DMS114 treated with DMSO at 0.1 percent for 48 hours (cell line): ENCODE measurements around the gene CCDC171.
"Not testable (repeated sequence)": the region's sequence is repeated elsewhere in the genome, so short reads cannot be mapped to it uniquely, and the experiment has no call there.

Experiments
- DNase-seq: peaks from one replicate; lab custom pipeline; 2025; ENCODE audit not compliant: unreplicated experiment; lab: John Stamatoyannopoulos, UW

The CCDC171 gene

DNA sequence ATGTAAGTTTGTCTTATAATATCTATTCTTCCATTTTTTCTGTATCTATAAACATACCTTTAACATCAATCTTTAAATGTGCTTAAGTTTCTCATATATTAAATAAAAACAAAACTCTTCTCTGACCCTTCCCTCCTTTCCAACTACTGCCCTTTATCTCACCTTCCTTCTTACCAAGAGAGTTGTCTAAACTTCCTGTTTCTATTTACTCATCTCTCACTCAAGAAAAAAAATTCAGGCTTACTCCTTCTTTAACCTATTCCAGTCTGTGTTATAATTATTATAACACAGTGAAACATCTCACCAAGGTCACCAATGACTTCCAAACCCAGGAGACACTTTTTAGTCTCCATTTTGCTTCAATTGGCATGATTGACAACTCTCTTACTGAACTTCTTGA, 140.9 kb downstream of the CCDC171 start:
- no peak for DNase-seq

DNA sequence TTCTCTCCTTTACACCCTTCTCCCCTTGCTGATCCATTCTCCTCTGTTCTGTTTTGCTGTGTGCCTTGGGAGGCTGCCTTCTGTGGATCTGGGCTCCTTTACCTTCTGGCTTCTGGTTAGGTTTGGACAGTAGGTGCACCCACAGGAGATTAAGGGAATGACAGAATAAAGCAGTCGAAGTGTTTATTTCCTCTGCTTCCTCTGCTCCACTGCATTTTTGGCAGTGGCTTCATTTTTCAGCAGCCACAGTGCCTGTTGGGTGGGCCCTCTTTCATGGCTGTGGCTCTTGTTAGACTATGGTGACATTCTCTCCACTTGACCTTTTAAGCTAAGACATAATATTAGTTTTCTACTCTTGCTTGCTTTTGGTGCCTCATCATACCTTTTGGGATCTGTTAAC, 144.1 kb downstream of the CCDC171 start:
- no peak for DNase-seq

GRCh38 chr9:15697446-15697851, 144.6 kb downstream of the CCDC171 start:
- DNase-seq = no peak

DNA sequence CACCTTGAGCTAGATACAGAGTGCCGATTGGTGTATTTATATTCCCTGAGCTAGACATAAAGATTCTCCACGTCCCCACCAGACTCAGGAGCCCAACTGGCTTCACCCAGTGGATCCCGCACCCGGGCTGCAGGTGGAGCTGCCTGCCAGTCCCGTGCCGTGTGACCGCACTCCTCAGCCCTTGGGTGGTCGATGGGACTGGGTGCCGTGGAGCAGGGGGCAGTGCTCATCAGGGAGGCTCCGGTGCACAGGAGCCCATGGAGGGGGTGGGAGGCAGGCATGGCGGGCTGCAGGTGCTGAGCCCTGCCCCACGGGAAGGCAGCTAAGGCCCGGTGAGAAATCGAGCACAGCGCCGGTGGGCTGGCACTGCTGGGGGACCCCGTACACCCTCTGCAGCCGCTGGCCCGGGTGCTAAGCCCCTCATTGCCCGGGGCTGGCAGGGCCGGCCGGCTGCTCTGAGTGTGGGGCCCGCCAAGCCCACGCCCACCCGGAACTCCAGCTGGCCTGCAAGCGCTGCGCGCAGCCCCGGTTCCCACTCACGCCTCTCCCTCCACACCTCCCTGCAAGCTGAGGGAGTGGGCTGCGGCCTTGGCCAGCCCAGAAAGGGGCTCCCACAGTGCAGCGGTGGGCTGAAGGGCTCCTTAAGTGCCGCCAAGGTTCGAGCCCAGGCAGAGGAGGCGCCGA, 147.2 kb downstream of the CCDC171 start:
- not testable (repeated sequence) for DNase-seq

- DNase-seq = no peak
Observed at GRCh38 chr9:15707000-15707399, 154.2 kb downstream of the CCDC171 start.

- no peak for DNase-seq
Observed at GRCh38 chr9:15711531-15711930, 158.7 kb downstream of the CCDC171 start.

- no peak for DNase-seq
Observed at GRCh38 chr9:15711931-15712330, 159.1 kb downstream of the CCDC171 start.

GRCh38 chr9:15714746-15715145, 161.9 kb downstream of the CCDC171 start:
- DNase-seq = no peak

DNA sequence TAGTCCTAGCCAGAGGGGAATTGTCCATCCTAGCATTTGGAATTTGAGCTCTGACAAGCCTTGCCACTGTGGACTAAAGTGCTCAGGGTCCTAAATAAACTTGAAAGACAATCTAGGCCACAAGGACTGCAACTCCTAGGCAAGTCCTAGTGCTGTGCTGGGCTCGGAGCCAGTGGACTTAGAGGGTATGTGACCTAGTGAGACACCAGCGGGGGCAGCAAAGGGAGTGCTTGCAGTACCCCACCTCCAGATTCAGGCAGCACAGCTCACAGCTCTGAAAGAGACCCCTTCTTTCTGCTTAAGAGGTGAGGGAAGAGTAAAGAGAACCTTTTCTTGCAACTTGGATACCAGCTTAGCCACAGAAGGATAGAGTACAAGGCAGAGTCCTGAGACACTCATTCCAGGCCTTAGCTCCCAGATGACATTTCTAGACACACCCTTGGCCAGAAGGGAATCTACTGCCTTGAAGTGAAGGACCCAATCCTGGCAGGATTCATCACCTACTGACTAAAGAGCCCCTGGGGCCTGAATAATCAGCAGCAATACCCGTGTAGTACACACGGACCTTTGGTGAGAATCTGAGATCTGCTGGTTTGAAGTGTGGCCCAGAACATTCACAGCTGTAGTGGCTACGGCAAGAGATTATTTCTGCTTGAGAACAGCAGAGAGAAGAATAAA, 164.6 kb downstream of the CCDC171 start:
- no peak for DNase-seq

GRCh38 chr9:15718423-15718822, 165.6 kb downstream of the CCDC171 start:
- DNase-seq = no peak

GRCh38 chr9:15720861-15721260, 168.0 kb downstream of the CCDC171 start:
- DNase-seq = no peak

- DNase-seq = no peak
Observed at GRCh38 chr9:15722888-15723287, 170.0 kb downstream of the CCDC171 start.

- no peak for DNase-seq
Observed at GRCh38 chr9:15724016-15724415, 171.2 kb downstream of the CCDC171 start.

GRCh38 chr9:15724612-15725011, 171.8 kb downstream of the CCDC171 start:
- no peak for DNase-seq

GRCh38 chr9:15725953-15726352, 173.1 kb downstream of the CCDC171 start:
- DNase-seq = no peak

DNA sequence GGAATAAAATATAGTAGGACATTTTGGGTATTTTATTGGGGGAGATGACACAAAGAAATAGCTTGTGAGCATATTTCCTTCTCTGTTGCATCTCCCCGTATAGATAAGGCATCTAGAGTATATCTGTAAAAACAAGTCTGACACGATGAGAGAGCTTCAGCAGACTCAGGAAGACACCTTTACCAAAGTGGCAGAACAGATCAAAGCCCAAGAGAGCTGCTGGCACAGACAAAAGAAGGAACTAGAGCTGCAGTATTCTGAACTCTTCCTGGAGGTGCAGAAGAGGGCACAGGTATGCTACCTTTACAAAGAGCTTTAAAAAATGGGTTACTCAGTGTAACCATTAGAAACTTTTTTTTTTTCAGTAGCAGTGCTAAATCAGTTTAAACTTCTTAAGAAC, 176.7 kb downstream of the CCDC171 start:
- no peak for DNase-seq

DNA sequence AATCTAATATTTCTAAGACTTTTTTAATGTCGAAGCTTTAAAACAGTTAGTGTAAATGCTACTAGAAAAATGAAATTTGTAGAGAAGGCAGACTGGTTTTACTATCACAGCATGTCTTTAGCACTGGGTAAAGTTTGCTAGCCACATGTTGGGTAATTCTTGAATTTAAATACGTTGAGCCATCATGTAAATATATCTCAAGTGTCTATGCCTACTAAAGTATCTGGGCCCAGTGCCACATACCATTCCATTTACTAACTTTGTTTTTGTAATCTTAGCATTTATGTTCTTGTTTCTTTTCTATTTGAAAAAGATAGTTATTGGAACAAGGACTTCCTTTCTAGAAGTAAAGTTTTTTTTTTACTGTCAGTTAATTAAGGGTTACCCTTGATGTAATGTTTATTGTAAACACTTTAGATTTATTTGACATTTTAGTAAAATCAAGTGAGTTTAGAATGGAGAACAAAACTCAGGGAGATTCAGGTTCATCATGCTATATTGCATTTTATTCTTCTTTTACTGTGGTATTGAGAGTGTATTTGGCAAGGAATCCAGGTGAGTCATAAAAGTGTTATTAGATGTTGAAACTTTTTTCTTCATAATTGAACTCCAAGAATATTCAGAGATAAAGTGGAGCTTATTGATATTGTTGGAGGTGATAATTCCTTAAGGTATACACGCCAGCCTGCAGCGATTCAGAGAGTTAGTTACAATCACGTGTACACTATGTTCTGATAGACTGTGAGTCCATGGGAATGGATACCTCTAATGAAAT, 182.4 kb downstream of the CCDC171 start:
- no peak for DNase-seq

GRCh38 chr9:15736569-15736968, 183.7 kb downstream of the CCDC171 start:
- no peak for DNase-seq

- no peak for DNase-seq
Observed at GRCh38 chr9:15738011-15738410, 185.2 kb downstream of the CCDC171 start.

- DNase-seq = no peak
Observed at GRCh38 chr9:15741015-15741414, 188.2 kb downstream of the CCDC171 start.

GRCh38 chr9:15743512-15743911, 190.7 kb downstream of the CCDC171 start:
- DNase-seq = no peak

DNA sequence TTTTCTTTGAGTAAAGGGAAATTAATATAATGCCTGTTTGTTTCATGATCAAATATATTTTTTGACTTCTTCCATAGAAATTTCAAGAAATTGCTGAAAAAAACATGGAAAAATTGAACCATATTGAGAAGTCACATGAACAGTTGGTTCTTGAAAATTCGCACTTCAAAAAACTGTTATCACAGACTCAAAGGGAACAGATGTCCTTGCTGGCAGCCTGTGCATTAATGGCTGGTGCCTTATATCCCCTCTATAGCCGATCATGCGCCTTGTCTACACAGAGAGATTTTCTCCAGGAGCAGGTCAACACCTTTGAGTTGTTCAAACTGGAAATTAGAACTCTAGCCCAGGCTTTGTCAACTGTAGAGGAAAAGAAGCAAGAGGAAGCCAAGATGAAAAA, 191.4 kb downstream of the CCDC171 start:
- DNase-seq = no peak
